ENCODE measurements around the gene CDC25B.

- TF ChIP-seq POLR2AphosphoS5 (IDR thresholded peaks at IDR 0.05; ENCODE audit: low read depth, low read length) (no peak), SIN3A (IDR thresholded peaks at IDR 0.05; ENCODE audit: borderline replicate concordance, insufficient read depth, low read length) (no peak), REST (IDR thresholded peaks at IDR 0.05; ENCODE audit: insufficient read depth in 1 of 2, low read depth in 2 of 2, low read length in 2 of 2) (no peak)
Observed at GRCh38 chr20:3798908-3799248, 2.8 kb downstream of the CDC25B start.
